HepG2 (cell line): ENCODE measurements around the gene KIFC1. TPM values are rescaled to one million over a fixed set of nuclear protein-coding genes. Genes with fewer than 3 reads are reported as not detected.

Experiments used
- AKAP8 ChIP-seq: sonication (generic); formaldehyde crosslinking; IDR thresholded peaks from 2 replicates; pipeline ENCODE4 v1.5.1; 2020; ENCODE audit warnings: mild to moderate bottlenecking, missing genetic modification reagents
- FOXA3 ChIP-seq: IDR thresholded peaks from 2 replicates; pipeline ENCODE4 v1.6.1; 2016; ENCODE audit warnings: missing genetic modification reagents, missing compliant biosample characterization
- ISX ChIP-seq: sonication (generic); formaldehyde crosslinking; conservative IDR thresholded peaks from 2 replicates; pipeline ENCODE4 v1.5.0; 2020; ENCODE audit warnings: missing genetic modification reagents
- KLF9 ChIP-seq: IDR thresholded peaks from 2 replicates; pipeline ENCODE4 v1.6.1; 2016; ENCODE audit warnings: low read depth
- NFRKB ChIP-seq: fragments of 450-650 bp; IDR thresholded peaks from 2 replicates; pipeline ENCODE4 v1.6.1; 2017
- NRL ChIP-seq: sonication (generic); formaldehyde crosslinking; IDR thresholded peaks from 2 replicates; pipeline ENCODE4 v1.5.0; 2020; ENCODE audit warnings: missing genetic modification reagents, mild to moderate bottlenecking, moderate library complexity, borderline replicate concordance
- RXRB ChIP-seq: IDR thresholded peaks from 2 replicates; pipeline ENCODE4 v1.6.1; 2016; ENCODE audit warnings: borderline replicate concordance, missing genetic modification reagents, missing compliant biosample characterization
- SAP130 ChIP-seq: IDR thresholded peaks from 2 replicates; pipeline ENCODE4 v1.6.1; 2016; ENCODE audit warnings: low read depth
- SIX1 ChIP-seq: sonication (generic); formaldehyde crosslinking; IDR thresholded peaks from 2 replicates; pipeline ENCODE4 v1.4.0; 2020; ENCODE audit warnings: missing genetic modification reagents, borderline replicate concordance
- SMAD3 ChIP-seq: sonication (generic); formaldehyde crosslinking; IDR thresholded peaks from 2 replicates; pipeline ENCODE4 v1.4.0; 2020; ENCODE audit warnings: missing genetic modification reagents
- SNAI1 ChIP-seq: sonication (generic); formaldehyde crosslinking; IDR thresholded peaks from 2 replicates; pipeline ENCODE4 v1.5.0; 2020; ENCODE audit warnings: mild to moderate bottlenecking, missing genetic modification reagents, borderline replicate concordance
- ZC3H4 ChIP-seq: sonication (generic); formaldehyde crosslinking; IDR thresholded peaks from 2 replicates; pipeline ENCODE4 v1.4.0; 2020; ENCODE audit warnings: missing genetic modification reagents, borderline replicate concordance
- ZNF101 ChIP-seq: sonication (generic); formaldehyde crosslinking; IDR thresholded peaks from 2 replicates; pipeline ENCODE4 v1.4.0; 2020; ENCODE audit warnings: mild to moderate bottlenecking, low read depth, missing genetic modification reagents, borderline replicate concordance
- ZNF143 ChIP-seq: sonication (generic); formaldehyde crosslinking; IDR thresholded peaks from 2 replicates; pipeline ENCODE4 v1.4.0; 2020; ENCODE audit warnings: missing genetic modification reagents
- ZNF20 ChIP-seq: sonication (generic); formaldehyde crosslinking; IDR thresholded peaks from 2 replicates; pipeline ENCODE4 v1.4.0; 2020; ENCODE audit warnings: mild to moderate bottlenecking, moderate library complexity, missing genetic modification reagents
- ZNF3 ChIP-seq: IDR thresholded peaks from 2 replicates; pipeline ENCODE4 v1.7.0; 2017; ENCODE audit warnings: inconsistent platforms
- ZNF317 ChIP-seq: sonication (generic); formaldehyde crosslinking; IDR thresholded peaks from 2 replicates; pipeline ENCODE4 v1.5.0; 2020; ENCODE audit warnings: mild to moderate bottlenecking, missing genetic modification reagents
- ZNF619 ChIP-seq: sonication (generic); formaldehyde crosslinking; IDR thresholded peaks from 2 replicates; pipeline ENCODE4 v1.4.0; 2020; ENCODE audit warnings: mild to moderate bottlenecking, missing genetic modification reagents
- ZNF703 ChIP-seq: sonication (generic); formaldehyde crosslinking; IDR thresholded peaks from 2 replicates; pipeline ENCODE4 v1.5.1; 2020; ENCODE audit warnings: missing genetic modification reagents, mild to moderate bottlenecking, moderate library complexity, borderline replicate concordance
- ZNF713 ChIP-seq: sonication (generic); formaldehyde crosslinking; IDR thresholded peaks from 2 replicates; pipeline ENCODE4 v1.4.0; 2020; ENCODE audit warnings: mild to moderate bottlenecking, missing genetic modification reagents
- ZNF749 ChIP-seq: sonication (generic); formaldehyde crosslinking; IDR thresholded peaks from 2 replicates; pipeline ENCODE4 v1.8.0; 2022; ENCODE audit warnings: mild to moderate bottlenecking, missing genetic modification reagents, moderate library complexity, borderline replicate concordance
- ZNF780A ChIP-seq: sonication (generic); formaldehyde crosslinking; IDR thresholded peaks from 2 replicates; pipeline ENCODE4 v1.8.0; 2022; ENCODE audit warnings: mild to moderate bottlenecking, missing genetic modification reagents, moderate library complexity
- polyA plus RNA-seq, 8 experiments: library from polyadenylated mRNA; depleted of rRNA in 3 of 8; stranded (reverse) in 7 of 8; unstranded in 1 of 8; fragments of >200 nt; fragmentation: Illumina TruSeq in 4 of 8; extraction: Trizol in 4 of 8; gene quantifications; 2 replicates each; pipeline versions ENCODE4 v1.2.1 to v1.2.3, GENCODE V29; 2011 to 2016; ENCODE audit warnings: low read depth in 4 of 8, missing spikeins in 1 of 8, mixed read lengths in 1 of 8; ENCODE audit not compliant: insufficient read depth in 1 of 8
- total RNA-seq, 5 experiments: library from RNA; depleted of rRNA; stranded (reverse); fragments of >200 nt; fragmentation: Illumina TruSeq; extraction: Trizol; gene quantifications; 2 replicates each; pipeline ENCODE4 v1.2.3, GENCODE V29; 2016; ENCODE audit warnings: low read depth in 1 of 5
- TF ChIP-seq, protein P1 (sequence below): sonication (generic); formaldehyde crosslinking; IDR thresholded peaks from 2 replicates; pipeline ENCODE4 v1.4.0; 2020; ENCODE audit warnings: missing genetic modification reagents, borderline replicate concordance
- TF ChIP-seq, protein P2 (sequence below): sonication (generic); formaldehyde crosslinking; IDR thresholded peaks from 2 replicates; pipeline ENCODE4 v1.4.0; 2020; ENCODE audit warnings: mild to moderate bottlenecking, missing genetic modification reagents

Gene KIFC1
- total and polyA plus RNA-seq, 2 of the 13 experiments (the other 11 are each of a cell fraction or from before 2014, with no cell fraction given) = 25.0 to 45.5 TPM

DNA sequence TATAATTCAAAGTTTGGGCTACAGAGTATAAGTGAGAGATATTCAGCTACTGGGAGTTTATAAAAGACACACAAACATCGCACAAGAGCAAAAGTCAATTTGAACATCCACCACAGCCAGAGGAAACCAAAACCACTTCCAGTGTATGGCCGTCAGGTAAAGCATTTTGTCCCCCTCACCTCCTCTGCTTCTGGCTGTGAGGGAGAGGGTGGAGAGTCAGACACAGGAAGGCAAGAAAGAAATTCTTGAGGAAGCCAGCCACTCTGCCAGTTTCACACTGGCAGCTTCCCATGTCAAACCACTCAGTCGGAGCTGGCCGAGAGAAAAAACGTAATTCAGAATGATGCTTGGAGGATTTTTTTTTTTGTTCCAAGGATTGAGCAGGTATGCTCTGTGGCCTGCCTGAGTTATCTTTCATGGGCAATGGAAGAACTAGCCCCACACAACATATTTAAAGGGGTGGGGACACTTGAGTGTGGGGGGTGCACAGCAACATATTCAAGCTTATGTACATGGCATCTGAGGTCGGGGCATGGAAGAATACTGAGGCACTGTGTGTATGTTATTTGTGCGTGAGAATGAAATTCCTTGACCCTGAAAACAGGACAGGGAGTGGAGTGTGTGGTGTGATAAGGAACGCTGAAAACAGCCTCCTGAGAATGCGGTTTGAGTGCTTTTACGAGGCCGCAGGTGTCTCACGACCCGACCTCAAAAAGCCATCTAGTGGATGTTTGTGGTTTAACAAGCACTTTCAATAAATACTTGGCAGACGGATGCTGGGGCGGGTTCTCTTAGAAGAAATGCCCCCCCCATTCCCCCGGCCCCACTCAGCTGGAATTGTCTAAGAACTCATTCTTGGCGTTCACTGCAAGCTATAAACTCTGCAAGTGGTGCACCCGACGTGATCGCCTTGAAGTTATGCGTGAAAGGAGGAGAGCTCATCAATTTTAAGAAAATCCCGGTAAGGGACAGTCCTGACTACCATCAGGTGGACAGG is 46.6 kb upstream of the KIFC1 start (continued):
- TF ChIP-seq ISX (no peak), ZNF317 (CRISPR knock-in tag) (no peak), ZNF101 (CRISPR knock-in tag) (no peak), SAP130 (CRISPR knock-in tag) (peak; percentile 49), FOXA3 (no peak), ZNF143 (no peak), SMAD3 (CRISPR knock-in tag) (no peak), NFRKB (no peak), ZNF703 (no peak), ZC3H4 (CRISPR knock-in tag) (no peak), ZNF20 (CRISPR knock-in tag) (no peak), ZNF749 (CRISPR knock-in tag) (no peak), KLF9 (CRISPR knock-in tag) (no peak), AKAP8 (CRISPR knock-in tag) (no peak), RXRB (peak; percentile 24; the same call in 1 of the 2 replicates), ZNF3 (CRISPR knock-in tag) (no peak), SNAI1 (no peak), ZNF780A (CRISPR knock-in tag) (no peak), NRL (CRISPR knock-in tag) (no peak), SIX1 (CRISPR knock-in tag) (no peak), ZNF619 (CRISPR knock-in tag) (no peak), ZNF713 (CRISPR knock-in tag) (no peak)
- TF ChIP-seq, protein P1, sequence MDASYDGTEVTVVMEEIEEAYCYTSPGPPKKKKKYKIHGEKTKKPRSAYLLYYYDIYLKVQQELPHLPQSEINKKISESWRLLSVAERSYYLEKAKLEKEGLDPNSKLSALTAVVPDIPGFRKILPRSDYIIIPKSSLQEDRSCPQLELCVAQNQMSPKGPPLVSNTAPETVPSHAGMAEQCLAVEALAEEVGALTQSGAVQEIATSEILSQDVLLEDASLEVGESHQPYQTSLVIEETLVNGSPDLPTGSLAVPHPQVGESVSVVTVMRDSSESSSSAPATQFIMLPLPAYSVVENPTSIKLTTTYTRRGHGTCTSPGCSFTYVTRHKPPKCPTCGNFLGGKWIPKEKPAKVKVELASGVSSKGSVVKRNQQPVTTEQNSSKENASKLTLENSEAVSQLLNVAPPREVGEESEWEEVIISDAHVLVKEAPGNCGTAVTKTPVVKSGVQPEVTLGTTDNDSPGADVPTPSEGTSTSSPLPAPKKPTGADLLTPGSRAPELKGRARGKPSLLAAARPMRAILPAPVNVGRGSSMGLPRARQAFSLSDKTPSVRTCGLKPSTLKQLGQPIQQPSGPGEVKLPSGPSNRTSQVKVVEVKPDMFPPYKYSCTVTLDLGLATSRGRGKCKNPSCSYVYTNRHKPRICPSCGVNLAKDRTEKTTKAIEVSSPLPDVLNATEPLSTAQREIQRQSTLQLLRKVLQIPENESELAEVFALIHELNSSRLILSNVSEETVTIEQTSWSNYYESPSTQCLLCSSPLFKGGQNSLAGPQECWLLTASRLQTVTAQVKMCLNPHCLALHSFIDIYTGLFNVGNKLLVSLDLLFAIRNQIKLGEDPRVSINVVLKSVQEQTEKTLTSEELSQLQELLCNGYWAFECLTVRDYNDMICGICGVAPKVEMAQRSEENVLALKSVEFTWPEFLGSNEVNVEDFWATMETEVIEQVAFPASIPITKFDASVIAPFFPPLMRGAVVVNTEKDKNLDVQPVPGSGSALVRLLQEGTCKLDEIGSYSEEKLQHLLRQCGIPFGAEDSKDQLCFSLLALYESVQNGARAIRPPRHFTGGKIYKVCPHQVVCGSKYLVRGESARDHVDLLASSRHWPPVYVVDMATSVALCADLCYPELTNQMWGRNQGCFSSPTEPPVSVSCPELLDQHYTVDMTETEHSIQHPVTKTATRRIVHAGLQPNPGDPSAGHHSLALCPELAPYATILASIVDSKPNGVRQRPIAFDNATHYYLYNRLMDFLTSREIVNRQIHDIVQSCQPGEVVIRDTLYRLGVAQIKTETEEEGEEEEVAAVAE (CRISPR knock-in tag) = no peak
- TF ChIP-seq, protein P2, sequence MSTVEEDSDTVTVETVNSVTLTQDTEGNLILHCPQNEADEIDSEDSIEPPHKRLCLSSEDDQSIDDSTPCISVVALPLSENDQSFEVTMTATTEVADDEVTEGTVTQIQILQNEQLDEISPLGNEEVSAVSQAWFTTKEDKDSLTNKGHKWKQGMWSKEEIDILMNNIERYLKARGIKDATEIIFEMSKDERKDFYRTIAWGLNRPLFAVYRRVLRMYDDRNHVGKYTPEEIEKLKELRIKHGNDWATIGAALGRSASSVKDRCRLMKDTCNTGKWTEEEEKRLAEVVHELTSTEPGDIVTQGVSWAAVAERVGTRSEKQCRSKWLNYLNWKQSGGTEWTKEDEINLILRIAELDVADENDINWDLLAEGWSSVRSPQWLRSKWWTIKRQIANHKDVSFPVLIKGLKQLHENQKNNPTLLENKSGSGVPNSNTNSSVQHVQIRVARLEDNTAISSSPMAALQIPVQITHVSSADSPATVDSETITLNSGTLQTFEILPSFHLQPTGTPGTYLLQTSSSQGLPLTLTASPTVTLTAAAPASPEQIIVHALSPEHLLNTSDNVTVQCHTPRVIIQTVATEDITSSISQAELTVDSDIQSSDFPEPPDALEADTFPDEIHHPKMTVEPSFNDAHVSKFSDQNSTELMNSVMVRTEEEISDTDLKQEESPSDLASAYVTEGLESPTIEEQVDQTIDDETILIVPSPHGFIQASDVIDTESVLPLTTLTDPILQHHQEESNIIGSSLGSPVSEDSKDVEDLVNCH = no peak
